Measurements from ENCODE around the gene NCKAP5. TPM values are rescaled to one million over a fixed set of nuclear protein-coding genes. Genes with fewer than 3 reads are reported as not detected.

NCKAP5 gene
- total and polyA plus RNA-seq, 2 donors (not counting 1 experiment from before 2014, with no cell fraction given): not detected

DNA sequence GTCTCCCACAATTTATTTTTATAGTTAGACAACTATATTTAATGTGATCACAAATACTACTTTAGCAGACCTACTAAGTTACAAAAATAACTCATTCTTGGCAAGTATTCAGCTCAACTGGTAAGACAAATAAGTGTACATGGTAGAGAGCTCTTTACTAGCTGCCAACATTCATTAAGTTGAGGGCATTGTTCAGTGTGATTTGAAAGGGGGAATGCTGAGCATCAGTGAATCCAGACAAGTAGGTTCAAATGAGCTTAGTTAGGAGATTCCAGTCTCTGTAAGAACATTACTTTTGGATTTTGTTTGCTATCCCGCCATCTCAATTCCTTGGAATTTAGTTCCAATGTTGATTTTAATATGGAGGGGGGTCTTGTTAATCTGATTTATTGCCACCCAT is 710.9 kb downstream of the NCKAP5 start:
- POLR2A ChIA-PET: no interaction called here
- Histone ChIP-seq H3K9me3 (ENCODE audit: control extremely low read depth in 1 of 3, control insufficient read depth in 2 of 3, insufficient read depth in 1 of 3, low read length in 2 of 3) (no peaks in the 10 kb centered on the region), H3K9ac (ENCODE audit: low read length) (no peak overlapping the region), H3K4me3 (ENCODE audit: control extremely low read depth in 1 of 5, extremely low read depth in 1 of 5, insufficient read depth in 1 of 5, low read depth in 2 of 5, low read length in 4 of 5) (no peak overlapping the region), H3K27me3 (replicated peaks in 1 of 4; ENCODE audit: control extremely low read depth in 1 of 4, control insufficient read depth in 3 of 4, insufficient read depth in 4 of 4, low read length in 3 of 4) (no peaks in the 10 kb centered on the region), H3K4me1 (ENCODE audit: control insufficient read depth in 2 of 2, insufficient read depth in 2 of 2, low read length in 2 of 2) (no peaks in the 10 kb centered on the region), H2AFZ (ENCODE audit: insufficient read depth, low read depth, low read length, poor library complexity, severe bottlenecking) (no peak overlapping the region), H3K36me3 (replicated peaks in 1 of 2; ENCODE audit: control extremely low read depth in 1 of 2, control insufficient read depth in 1 of 2, extremely low read depth in 1 of 2, insufficient read depth in 2 of 2, low read length in 1 of 2) (no peaks in the 10 kb centered on the region), H3K4me2 (replicated peaks; ENCODE audit: low read depth, low read length, poor library complexity, severe bottlenecking) (no peak overlapping the region), H3K79me2 (ENCODE audit: control insufficient read depth, insufficient read depth, low read length) (no peaks in the 10 kb centered on the region), H4K20me1 (ENCODE audit: control insufficient read depth, insufficient read depth, low read length, poor library complexity, severe bottlenecking) (no peaks in the 10 kb centered on the region), H3K27ac (ENCODE audit: low read length in 2 of 2) (no peak overlapping the region)
- no peak overlapping the region for H3K27ac Mint-ChIP-seq
- H3K4me3 Mint-ChIP-seq: no peak overlapping the region
- no CpG with 5 or more reads among the region's 1 CpG for WGBS (ENCODE audit: insufficient coverage)
- CTCF ChIA-PET: no interaction called here
- no peaks in the 10 kb centered on the region for H3K4me1 Mint-ChIP-seq
- intact Hi-C loops (cut with micrococcal nuclease): no loop called here
- no peak for DNase-seq
- no peaks in the 10 kb centered on the region for H3K27me3 Mint-ChIP-seq
- ATAC-seq (ENCODE audit: low read depth): no peak
- no peaks in the 10 kb centered on the region for H3K9me3 Mint-ChIP-seq (ENCODE audit: insufficient read depth)
- TF ChIP-seq CTCF (IDR thresholded peaks at IDR 0.05): no peak
- TF ChIP-seq EZH2 (IDR thresholded peaks at IDR 0.05; ENCODE audit: borderline replicate concordance, insufficient read depth, low read depth, low read length, poor library complexity, severe bottlenecking): no peak

GRCh38 chr2:132850688-132851087 is 717.6 kb downstream of the NCKAP5 start:
- Histone ChIP-seq H3K4me1 (ENCODE audit: control insufficient read depth in 2 of 2, insufficient read depth in 2 of 2, low read length in 2 of 2) (no peaks in the 10 kb centered on the region), H3K79me2 (ENCODE audit: control insufficient read depth, insufficient read depth, low read length) (no peaks in the 10 kb centered on the region), H3K9ac (ENCODE audit: low read length) (no peak overlapping the region), H3K4me3 (ENCODE audit: control extremely low read depth in 1 of 5, extremely low read depth in 1 of 5, insufficient read depth in 1 of 5, low read depth in 2 of 5, low read length in 4 of 5) (no peak overlapping the region), H2AFZ (ENCODE audit: insufficient read depth, low read depth, low read length, poor library complexity, severe bottlenecking) (no peak overlapping the region), H3K4me2 (replicated peaks; ENCODE audit: low read depth, low read length, poor library complexity, severe bottlenecking) (no peak overlapping the region), H3K9me3 (ENCODE audit: control extremely low read depth in 1 of 3, control insufficient read depth in 2 of 3, insufficient read depth in 1 of 3, low read length in 2 of 3) (no peaks in the 10 kb centered on the region), H3K27ac (ENCODE audit: low read length in 2 of 2) (no peak overlapping the region), H4K20me1 (ENCODE audit: control insufficient read depth, insufficient read depth, low read length, poor library complexity, severe bottlenecking) (no peaks in the 10 kb centered on the region), H3K36me3 (replicated peaks in 1 of 2; ENCODE audit: control extremely low read depth in 1 of 2, control insufficient read depth in 1 of 2, extremely low read depth in 1 of 2, insufficient read depth in 2 of 2, low read length in 1 of 2) (no peaks in the 10 kb centered on the region), H3K27me3 (replicated peaks in 1 of 4; ENCODE audit: control extremely low read depth in 1 of 4, control insufficient read depth in 3 of 4, insufficient read depth in 4 of 4, low read length in 3 of 4) (no peaks in the 10 kb centered on the region)
- CTCF ChIA-PET: no interaction called here
- no peak for DNase-seq
- 95% methylated on average over 3 of the region's 4 CpGs for WGBS (ENCODE audit: insufficient coverage)
- Mint-ChIP-seq H3K27me3 (no peaks in the 10 kb centered on the region), H3K4me1 (no peaks in the 10 kb centered on the region), H3K9me3 (ENCODE audit: insufficient read depth) (no peaks in the 10 kb centered on the region), H3K4me3 (no peak overlapping the region), H3K27ac (no peak overlapping the region)
- no peak for ATAC-seq (ENCODE audit: low read depth)
- no peak for TF ChIP-seq EZH2 (IDR thresholded peaks at IDR 0.05; ENCODE audit: borderline replicate concordance, insufficient read depth, low read depth, low read length, poor library complexity, severe bottlenecking)
- POLR2A ChIA-PET: no interaction called here
- intact Hi-C loops (cut with micrococcal nuclease): no loop called here
